ENCODE results near the gene EPS8.
"Not testable (repeated sequence)": the region's sequence is repeated elsewhere in the genome, so short reads cannot be mapped to it uniquely, and the experiment has no call there.

The EPS8 gene

GRCh38 chr12:15797818-15798217, 8.6 kb upstream of the EPS8 start:
- no peak for DNase-seq (ENCODE audit: low read depth in 2 of 2)

GRCh38 chr12:15796493-15797141, 7.4 kb upstream of the EPS8 start:
- DNase-seq (ENCODE audit: low read depth in 2 of 2) = no peak

GRCh38 chr12:15794836-15795235, 5.6 kb upstream of the EPS8 start:
- DNase-seq (ENCODE audit: low read depth in 2 of 2) = no peak

- no peak for DNase-seq (ENCODE audit: low read depth in 2 of 2)
Measured at GRCh38 chr12:15794196-15794595, 5.0 kb upstream of the EPS8 start.

GRCh38 chr12:15788233-15789219, 662 bp downstream of the EPS8 start:
- no peak for DNase-seq (ENCODE audit: low read depth in 2 of 2)

- no peak for DNase-seq (ENCODE audit: low read depth in 2 of 2)
Measured at GRCh38 chr12:15787778-15788177, 1.4 kb downstream of the EPS8 start.

- no peak for DNase-seq (ENCODE audit: low read depth in 2 of 2)
Measured at GRCh38 chr12:15786772-15787171, 2.4 kb downstream of the EPS8 start.

- DNase-seq (ENCODE audit: low read depth in 2 of 2) = no peak
Measured at GRCh38 chr12:15783288-15783687, 5.9 kb downstream of the EPS8 start.

- DNase-seq (ENCODE audit: low read depth in 2 of 2) = no peak
Measured at GRCh38 chr12:15782667-15783066, 6.5 kb downstream of the EPS8 start.

- no peak for DNase-seq (ENCODE audit: low read depth in 2 of 2)
Measured at GRCh38 chr12:15779925-15780324, 9.3 kb downstream of the EPS8 start.

GRCh38 chr12:15778126-15778525, 11.1 kb downstream of the EPS8 start:
- no peak for DNase-seq (ENCODE audit: low read depth in 2 of 2)

GRCh38 chr12:15777355-15778012, 11.7 kb downstream of the EPS8 start:
- DNase-seq (ENCODE audit: low read depth in 2 of 2) = no peak

GRCh38 chr12:15776532-15776931, 12.7 kb downstream of the EPS8 start:
- no peak for DNase-seq (ENCODE audit: low read depth in 2 of 2)

GRCh38 chr12:15774819-15775218, 14.4 kb downstream of the EPS8 start:
- DNase-seq (ENCODE audit: low read depth in 2 of 2) = no peak

GRCh38 chr12:15772405-15773018, 16.7 kb downstream of the EPS8 start:
- no peak for DNase-seq (ENCODE audit: low read depth in 2 of 2)

GRCh38 chr12:15770581-15770980, 18.6 kb downstream of the EPS8 start:
- no peak for DNase-seq (ENCODE audit: low read depth in 2 of 2)

- no peak for DNase-seq (ENCODE audit: low read depth in 2 of 2)
Measured at GRCh38 chr12:15770021-15770420, 19.2 kb downstream of the EPS8 start.

GRCh38 chr12:15769586-15769985, 19.6 kb downstream of the EPS8 start:
- DNase-seq (ENCODE audit: low read depth in 2 of 2) = no peak

- DNase-seq (ENCODE audit: low read depth in 2 of 2) = no peak
Measured at GRCh38 chr12:15767301-15767700, 21.9 kb downstream of the EPS8 start.

GRCh38 chr12:15763328-15763727, 25.9 kb downstream of the EPS8 start:
- DNase-seq (ENCODE audit: low read depth in 2 of 2) = no peak

- DNase-seq (ENCODE audit: low read depth in 2 of 2) = not testable (repeated sequence)
Measured at GRCh38 chr12:15762162-15762561, 27.0 kb downstream of the EPS8 start.
